GM12874 (cell line): ENCODE measurements around the gene SHTN1.

ENCODE experiments used
- CTCF ChIP-seq: IDR thresholded peaks from 2 replicates; pipeline ENCODE4 v1.5.1; 2011; ENCODE audit warnings: low read depth, mild to moderate bottlenecking, control low read depth, low read length, moderate library complexity; ENCODE audit not compliant: insufficient read depth

SHTN1 gene

GRCh38 chr10:117004227-117005025, 561 bp downstream of the SHTN1 start:
- no peak for TF ChIP-seq CTCF

GRCh38 chr10:117003336-117003735, 1.7 kb downstream of the SHTN1 start:
- TF ChIP-seq CTCF = no peak

- no peak for TF ChIP-seq CTCF
Measured at GRCh38 chr10:117002206-117002605, 2.8 kb downstream of the SHTN1 start.

- TF ChIP-seq CTCF = no peak
Measured at GRCh38 chr10:117001144-117001543, 3.8 kb downstream of the SHTN1 start.

- TF ChIP-seq CTCF = no peak
Measured at GRCh38 chr10:117000580-117000979, 4.4 kb downstream of the SHTN1 start.

GRCh38 chr10:116998172-116998571, 6.8 kb downstream of the SHTN1 start:
- TF ChIP-seq CTCF = no peak

- TF ChIP-seq CTCF = no peak
Measured at GRCh38 chr10:116997015-116997414, 8.0 kb downstream of the SHTN1 start.
